CD4-positive, alpha-beta T cell treated with Interleukin-4 for 1 hour (primary cell): Measurements from ENCODE around the gene RAB24.
"Not testable (repeated sequence)": the region's sequence is repeated elsewhere in the genome, so short reads cannot be mapped to it uniquely, and the experiment has no call there.

Experiments
- DNase-seq, 2 donors: peaks; one replicate each; pipeline ENCODE4 v3.0.0-alpha.2; 2020 to 2022

RAB24 gene

DNA sequence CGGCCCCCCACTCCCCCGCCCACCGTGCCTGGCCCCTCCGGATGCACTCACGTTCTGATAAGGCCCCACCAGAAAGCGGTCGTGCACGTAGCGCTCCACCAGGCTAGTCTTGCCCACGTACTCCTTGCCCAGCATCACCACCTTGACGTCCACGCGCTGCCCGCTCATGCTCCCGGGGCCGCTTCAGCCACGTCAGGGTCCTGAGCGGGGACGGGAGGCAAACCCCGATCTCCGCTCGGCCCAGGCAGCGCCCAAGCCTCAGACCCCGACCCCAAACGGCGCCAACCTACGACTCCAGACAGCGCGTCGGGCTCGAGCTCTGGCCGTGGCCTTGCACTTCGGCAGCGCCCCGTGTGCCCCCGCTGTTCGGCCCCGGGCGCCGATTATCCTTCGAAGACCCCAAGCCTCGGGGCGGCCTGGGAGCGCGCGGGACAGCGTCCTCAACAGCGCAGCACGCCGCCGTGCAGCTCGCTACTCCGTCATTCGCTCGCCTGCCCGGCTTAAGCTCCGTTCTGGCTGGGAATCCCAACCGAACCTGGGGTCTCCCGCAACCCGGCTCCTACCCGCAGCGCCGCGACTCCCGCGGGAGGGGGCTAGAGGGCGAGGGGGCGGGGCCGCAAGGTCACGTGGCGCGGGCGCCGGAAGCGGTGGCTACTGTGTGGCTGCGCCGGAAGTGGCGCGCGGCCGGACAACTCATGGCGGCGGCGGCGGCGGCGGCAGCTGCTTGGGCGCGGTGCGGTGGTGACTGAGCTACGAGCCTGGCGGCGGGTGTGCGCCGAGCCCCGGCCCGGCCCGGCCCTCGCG lies at the start of gene RAB24, which contains the start of gene PRELID1:
RAB24 (minus strand) TSS at position 599 of the 804 bp plus-strand sequence; CDS start at position 168, 431 bp downstream.
PRELID1 (plus strand) TSS at position 679 of the 804 bp plus-strand sequence. CDS start 187 bp downstream, outside the sequence.
- DNase-seq, result peak; percentile 85 to 88

DNA sequence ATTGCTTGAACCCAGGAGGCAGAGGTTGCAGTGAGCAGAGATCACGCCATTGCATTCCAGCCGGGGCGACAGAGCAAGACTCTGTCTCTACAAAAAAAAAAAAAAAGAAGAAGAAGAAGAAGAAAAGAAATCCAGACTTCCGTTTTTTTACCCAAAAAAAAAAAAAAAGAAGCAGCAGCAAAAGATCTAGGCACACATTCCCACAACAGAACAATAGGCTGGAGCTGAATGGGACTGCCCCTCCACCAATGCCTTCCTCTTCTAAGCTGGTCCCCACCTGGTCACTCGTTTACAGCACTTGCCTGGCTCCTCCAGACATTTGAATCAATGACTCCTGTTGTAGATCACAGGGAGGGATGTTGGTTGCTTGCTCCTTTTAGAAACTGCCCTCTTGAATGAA lies 49.6 kb upstream of the RAB24 start:
- no peak for DNase-seq

DNA sequence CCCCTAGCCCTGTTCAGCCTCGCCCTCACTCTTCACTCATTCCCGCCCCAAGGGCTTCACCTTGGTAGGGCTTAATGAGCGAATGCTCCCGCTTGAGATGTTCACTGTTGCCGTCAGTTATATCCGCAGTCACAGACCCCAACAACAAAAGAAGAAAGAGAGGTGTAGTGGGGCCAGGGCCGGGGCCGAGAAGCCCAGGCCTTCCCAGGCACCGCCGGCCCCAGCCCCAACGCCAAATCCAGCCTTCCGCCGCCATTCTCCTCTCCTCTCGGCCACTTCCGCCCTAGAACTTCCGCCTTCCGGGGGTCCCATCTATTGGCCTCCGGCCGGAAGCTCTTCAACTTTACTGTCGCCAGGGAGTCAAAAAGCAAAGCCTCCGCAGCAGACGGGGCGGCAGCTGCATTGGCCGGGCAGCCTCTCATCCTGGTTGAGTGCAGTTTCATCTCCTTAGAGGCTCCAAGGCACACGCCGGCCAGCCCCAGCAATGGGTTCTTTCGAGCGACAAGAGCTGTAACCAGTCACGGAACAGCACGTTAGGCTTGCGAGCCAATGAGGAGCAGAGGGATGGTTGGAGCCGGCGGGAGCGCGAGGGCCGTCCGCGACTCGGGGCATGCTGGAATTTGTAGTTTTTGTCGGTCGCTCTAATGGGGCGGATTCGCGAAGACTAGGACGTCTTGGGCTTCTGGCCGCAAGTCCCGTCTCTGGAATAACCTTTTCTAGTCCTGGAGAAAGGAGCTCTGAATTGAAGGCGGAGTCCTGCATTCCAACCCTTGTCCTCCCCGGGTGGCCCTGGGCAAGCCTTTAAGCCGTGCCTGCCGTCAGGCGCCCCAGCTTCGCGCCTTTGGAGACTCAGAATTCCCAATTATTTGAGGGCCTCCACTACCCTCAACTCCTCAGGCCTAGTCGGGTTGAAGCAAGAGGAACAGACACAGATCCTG lies 48.1 kb upstream of the RAB24 start, which contains the start of gene LMAN2:
LMAN2 (minus strand) TSS at position 277 of the 938 bp plus-strand sequence; CDS start at position 256, 21 bp downstream.
- peak; percentile 93 to 95 for DNase-seq

DNA sequence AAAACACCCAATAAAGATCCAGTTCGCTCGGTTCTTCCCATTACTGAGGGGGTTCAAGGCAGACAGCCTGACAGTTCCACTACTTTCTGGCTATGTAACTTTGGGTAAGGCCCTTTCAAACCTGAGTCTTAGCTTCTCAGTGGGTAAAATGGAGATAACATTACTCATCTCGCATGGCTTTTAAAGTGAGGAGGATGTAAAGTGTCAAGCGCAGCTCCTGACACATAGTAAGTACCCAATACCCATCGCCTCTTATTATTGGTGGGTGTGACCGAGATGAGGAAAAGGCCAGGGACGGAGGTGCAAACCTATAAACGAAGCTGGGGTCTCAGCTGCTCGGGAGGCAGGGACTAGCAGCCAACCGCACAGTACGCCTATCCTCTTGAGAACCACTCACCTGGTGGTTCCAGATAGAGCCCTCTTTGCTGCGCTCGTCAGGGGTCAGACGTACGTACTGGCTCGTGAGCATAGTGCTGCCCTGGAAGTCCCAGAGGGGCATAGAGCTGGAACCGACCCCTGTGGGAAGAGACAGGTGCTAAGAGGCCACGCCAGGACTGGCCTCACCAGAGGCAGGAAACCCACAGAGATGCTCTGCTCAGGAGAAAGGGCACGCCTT lies 47.4 kb upstream of the RAB24 start:
- DNase-seq, result no peak

DNA sequence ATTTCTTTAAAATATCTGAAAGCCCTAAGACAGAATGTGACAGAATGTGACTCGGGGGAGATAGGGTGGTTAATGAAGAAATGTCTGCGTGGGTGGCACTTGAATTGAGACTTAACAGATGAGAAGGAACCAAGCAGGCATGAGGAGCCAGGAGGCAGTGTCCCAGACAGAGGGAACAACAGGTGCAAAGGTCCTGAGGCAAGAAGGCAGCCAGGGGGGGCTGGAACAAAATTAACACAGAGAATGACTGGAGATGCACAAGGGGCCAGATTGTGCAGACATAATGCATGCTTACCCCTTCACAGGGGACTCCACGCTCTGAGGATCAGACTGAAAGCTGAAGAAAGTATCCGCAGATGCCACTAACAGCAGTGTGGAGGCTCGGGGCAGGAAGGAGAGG lies 46.2 kb upstream of the RAB24 start:
- no peak for DNase-seq

DNA sequence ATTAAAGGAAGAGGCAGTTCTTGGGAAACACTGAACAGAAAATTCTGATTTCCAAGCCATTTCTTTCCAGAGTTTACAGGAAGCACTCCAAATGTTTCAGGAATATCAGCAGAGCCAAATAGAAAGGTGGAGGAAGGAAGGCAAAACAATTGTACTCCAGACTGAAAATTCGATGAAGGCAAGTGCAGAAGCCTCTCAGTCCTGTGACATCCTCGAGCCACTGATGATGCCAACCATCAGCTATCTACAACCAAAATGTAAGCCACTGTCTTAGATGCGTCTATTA lies 45.8 kb upstream of the RAB24 start:
- no peak for DNase-seq

DNA sequence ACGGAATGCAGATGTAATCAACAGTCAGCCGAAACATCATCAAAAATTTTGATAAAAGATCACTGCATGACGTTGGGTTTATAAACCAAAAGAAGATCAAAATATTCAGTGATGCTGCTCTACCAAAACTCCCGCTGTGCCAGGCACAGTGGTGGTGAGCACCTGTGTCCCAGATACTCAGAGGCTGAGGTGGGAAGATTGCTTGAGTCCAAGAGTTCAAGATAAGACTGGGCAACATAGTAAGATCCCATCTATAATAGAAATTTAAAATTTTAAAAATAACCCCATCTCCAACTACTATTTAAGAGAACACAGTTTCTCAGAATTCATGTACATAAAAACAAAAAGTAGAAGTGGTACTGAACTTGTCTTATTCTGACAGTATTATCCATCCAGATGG lies 44.2 kb upstream of the RAB24 start:
- no peak for DNase-seq

DNA sequence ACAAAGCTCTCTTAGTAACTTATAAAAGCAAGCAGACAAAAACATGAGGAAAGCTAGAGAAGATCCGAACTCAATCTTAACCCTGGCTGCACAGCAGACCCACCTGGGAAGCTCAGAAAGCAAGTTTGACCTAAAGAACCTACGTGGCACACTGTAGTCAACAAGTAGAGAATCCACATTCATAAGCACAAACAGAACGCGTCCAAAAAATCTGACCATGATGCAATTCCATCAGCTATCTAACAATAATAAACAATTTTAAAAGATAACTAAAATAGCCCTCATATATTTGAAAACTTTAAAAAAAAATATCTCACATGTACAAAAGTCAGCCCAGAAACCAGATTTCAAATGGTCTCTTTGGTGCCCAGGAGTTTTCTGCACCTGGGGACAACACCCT lies 43.3 kb upstream of the RAB24 start:
- no peak for DNase-seq

DNA sequence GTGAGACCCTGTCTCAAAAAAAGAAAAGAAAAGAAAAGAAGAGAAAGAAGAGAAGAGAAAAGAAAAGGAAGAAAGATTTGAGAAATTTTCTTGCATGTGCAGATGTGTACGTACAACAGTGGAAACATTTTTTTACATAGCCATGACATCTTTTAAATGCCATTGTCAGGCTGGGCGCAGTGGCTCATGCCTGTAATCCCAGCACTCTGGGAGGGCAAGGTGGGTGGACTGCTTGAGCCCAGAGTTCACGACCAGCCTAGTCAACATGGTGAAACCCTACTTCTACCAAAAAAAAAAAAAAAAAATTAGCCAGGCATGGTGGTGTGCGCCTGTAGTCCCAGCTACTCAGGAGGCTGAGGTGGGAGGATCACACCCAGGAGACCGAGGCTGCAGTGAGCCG lies 41.4 kb upstream of the RAB24 start:
- DNase-seq, result no peak

DNA sequence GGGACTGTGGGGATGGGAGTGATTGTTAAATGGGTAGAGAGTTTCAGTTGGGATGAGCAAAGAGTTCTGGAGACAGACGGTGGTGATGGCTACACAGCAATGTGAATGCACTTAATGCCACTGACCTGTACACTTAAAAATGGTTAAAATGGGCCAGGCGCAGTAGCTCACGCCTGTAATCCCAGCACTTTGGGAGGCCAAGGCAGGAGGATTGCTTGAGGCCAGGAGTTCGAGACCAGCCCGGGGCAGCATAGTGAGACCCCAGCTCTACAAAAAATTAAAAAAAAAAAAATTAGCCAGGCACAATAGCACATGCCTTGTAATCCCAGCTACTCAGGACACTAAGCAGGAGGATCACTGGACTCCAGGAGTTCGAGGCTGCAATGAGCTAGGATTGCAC lies 40.3 kb upstream of the RAB24 start:
- DNase-seq, result no peak

DNA sequence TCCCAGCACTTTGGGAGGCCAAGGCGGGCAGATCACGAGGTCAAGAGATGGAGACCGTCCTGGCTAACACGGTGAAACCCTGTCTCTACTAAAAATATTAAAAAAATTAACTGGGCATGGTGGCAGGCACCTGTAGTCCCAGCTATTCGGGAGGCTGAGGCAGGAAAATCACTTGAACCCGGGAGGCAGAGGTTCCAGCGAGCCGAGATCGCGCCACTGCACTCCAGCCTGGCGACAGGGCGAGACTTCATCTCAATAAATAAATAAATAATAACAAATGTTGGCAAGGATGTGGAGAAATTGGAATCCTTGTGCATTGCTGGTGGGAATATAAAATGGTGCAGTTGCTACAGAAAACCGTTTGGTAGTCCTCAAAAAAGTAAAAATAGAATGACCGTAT lies 39.5 kb upstream of the RAB24 start:
- DNase-seq, result not testable (repeated sequence)

DNA sequence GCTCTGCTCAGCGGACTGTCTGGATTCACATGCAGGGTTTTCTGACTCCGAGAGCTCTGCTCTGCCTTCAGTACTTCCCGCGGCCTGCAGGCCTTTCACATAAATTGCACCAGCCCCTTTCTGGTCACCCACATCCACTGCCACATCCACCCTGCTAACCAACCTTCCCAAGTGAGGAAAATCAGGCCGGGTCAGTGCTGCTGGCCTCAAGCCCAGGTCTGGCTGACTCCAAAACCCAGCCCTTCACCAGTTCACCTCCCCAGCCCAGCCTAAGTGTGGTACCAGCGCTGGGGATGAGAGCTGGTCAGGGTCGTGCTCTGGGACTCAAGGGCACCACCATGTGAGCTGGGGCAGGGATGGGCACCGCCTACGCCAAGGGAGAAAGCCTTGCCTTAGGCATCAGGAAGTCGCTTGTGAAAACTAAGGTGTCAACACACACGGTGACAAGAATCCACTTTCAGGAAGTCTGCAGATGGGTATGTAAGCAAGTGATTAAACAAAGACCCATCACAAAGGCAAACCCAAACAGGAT lies 35.7 kb upstream of the RAB24 start:
- DNase-seq, result no peak

DNA sequence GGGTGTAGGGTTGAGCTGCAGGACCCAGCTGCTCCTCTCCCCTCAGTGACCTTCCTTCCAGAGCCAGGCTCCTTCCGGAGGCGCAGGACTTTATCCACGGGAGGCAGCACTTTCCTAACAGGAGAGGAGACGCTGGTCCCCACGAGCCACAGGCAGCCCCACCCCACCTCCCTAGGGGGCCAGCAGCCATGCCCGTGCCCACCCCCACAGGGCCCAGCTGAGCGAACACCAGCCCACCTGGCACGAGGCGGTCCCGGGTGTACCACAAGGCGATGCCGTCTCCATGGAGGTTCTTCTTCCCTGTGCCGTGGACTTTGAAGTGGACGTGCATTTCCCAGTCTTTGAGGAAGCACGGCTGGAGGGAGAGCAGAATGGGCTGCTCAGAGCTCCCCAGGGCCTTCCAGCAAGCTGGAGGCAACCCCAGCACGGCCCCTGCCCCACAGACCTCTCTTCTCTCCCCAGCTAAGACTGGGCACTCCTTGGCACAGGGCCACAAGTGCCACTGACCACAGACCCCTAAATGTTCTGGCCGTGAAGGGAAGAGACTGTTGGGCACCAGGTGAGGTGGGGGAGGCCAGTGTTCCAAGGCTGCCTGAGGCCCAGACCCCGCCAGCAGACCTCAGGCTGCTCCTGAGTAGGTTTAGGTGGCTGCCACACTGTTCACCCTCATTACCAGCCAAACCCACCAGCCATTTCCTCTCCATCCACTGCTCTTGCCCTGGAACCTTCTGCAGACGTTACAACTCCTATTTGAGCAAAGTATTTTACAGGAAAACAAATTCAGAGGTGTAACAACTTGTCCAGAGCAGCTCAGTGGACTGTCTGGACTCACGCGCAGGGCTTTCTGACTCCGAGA lies 35.0 kb upstream of the RAB24 start:
- DNase-seq, result no peak

DNA sequence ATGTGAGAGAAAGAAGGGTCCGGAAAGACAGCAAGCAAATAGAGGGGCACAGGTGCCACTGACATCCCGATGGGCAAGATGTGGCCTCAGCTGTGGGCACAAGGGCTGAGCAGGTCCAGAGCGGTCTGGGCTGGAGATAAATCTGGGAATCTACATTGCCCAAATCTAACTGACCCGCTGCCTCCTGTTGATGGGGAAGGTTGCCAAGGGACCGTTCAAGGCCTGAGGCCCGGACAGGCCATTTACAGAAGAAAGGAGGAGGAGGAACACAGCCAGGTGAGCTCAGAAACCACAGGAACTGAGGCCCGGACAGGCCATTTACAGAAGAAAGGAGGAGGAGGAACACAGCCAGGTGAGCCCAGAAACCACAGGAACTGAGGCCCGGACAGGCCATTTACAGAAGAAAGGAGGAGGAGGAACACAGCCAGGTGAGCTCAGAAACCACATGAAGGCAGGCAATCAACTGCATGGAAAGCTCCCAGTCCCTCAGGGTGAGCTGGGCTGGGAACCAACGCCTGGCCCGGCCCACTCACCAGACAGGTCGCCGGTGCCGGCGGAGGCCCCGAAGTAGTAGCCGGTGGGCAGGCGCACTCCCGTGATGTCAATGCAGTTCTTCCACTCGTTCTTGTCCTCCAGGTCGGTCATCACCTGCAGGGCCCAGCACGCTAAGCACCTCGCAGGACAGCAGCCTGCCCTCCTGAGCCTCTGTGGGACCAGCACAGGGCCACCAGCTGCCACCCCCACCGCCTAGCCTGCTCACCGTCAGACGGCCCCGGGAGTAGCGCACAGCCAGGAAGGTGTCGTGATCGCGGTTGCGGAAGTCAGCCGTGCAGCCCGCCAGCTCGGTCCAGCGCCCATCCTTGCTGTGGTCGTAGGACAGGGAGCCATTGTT lies 33.3 kb upstream of the RAB24 start:
- DNase-seq, result no peak

DNA sequence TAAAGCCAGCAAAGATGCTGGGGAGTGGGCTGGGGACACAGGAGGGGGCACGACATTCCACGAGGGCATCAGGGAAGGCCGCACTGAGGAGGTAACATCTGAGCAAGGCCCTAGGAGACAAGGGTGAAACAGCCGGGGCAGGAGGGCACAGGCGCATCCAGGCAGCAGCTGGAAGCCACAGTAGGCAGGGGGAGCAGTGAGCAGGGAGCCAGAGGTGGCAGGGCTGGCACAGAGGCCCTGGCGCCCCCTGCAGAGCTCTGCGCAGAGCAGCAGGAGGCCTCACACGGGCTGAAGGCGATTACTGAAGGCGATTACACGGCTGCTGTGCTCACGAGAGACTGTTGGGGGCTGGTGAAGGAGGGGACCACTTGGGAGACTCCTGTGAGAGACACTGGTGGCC lies 32.6 kb upstream of the RAB24 start:
- no peak for DNase-seq

DNA sequence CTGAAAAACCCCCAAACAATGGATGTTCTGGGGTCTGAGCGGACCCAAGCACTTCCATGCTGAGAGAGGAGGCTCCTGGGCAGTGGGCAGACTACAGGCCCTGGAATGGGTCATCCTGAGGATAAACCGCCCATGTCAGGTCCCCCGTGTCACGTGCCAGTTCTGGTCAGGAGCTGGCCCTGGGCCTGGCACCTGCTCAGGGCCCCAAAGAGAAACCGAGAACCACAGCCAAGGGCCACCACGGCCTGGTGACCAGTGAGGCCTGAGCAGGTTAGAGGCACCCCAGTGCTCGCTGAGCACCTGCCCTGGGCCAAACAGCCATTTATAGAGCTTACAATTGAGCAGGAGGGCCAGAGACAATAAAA lies 32.2 kb upstream of the RAB24 start:
- DNase-seq, result no peak

DNA sequence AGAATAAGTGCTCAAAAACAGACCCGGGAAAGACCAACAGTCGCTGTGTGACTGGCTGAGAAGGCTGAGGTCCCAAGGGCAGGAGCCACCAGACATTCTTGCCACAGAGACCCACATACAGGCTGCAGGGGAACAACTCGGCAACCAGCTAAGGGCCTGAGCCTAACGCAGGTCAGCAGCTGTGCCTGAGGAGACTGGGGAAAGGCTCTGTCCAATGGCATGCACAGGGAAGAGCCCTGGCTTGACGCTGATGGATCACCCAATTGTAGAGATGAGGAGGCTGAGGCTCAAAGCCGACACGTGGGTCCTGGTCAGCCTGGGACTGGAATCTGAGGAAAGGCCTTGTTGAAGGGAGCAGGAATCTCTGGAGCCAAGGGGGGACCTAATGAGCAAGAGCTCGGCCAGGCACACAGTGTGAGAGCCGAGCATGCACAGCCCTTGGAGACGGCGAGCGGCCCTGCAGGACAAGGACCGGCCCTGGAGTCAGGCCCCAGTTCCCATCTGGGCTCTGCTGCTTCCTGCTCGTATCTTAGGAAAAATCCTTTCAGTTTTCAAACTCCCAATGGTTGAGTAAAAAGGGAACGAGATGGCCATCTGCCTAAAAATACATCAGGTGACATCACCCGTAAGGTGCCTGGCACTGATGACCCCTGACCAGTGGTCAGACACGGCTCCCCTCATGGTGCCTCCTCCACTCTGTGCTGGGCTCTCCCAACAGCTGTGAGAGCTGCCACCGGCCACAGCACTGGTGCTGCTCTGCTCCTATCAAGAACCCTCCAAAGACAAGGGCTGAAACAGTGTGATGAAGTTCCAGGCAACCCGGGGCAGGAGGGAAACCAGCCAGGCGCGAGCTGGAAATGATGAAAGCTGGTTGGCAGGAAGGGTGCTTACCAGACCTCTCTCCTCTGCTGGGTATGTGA lies 31.5 kb upstream of the RAB24 start:
- DNase-seq, result no peak

DNA sequence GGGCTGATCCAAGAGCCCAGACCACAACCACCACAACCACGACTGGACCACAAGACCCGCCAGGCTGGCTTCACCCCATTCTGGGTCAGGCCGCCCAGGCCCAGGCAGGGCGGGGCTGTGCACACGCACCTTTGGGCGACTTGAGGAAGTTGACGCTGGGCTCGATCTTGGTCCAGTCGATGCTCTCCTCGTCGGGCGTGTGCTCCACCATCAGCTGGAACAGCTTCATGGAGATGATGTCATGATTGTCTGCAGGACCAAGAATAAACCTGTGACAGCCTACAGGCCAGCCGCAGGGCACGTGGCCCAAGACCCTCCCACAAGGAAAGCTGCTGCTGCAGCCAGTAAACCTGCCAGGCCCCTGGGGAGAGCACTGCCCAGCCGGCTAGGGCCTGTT lies 30.6 kb upstream of the RAB24 start:
- DNase-seq, result no peak

DNA sequence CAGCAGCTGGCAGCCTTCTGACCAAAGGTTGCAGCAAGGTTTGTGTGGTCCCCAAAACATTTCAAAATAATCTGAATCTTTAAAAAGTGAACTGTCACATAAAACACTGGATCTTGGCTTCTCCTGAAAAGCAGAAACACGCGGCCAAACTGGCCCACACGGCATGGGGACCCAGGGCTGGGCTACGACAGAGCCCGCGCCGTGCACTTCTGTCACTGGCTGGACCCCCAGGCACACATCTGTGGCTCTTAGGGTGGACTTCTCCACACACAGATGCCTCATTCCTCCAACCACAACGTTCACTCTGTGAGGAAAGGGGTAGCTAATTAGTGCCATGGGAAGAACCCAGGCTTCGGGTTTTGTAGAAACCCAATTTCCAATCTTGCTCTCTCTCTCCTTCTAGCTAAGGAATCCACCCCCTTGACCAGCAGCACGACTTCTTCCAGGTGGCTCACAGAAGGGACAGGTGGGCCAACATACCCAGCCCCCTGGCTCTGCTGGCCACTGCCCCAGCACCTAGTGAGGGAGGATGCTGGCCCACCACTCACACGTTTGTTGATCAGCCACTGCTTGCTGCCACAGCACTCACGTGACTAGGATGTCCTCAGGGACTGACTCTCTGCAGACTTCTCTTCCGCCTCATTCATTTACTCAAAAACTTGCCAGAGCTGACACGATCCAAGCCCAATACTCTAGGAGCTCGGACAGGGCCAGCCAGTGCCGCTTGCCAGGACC lies 30.1 kb upstream of the RAB24 start:
- DNase-seq, result no peak
